ENCODE data around the gene PYDC2. TPM values are rescaled to one million over a fixed set of nuclear protein-coding genes. Genes with fewer than 3 reads are reported as not detected.

Gene PYDC2
- total RNA-seq, 4 donors from 2014 or later, result not detected

DNA sequence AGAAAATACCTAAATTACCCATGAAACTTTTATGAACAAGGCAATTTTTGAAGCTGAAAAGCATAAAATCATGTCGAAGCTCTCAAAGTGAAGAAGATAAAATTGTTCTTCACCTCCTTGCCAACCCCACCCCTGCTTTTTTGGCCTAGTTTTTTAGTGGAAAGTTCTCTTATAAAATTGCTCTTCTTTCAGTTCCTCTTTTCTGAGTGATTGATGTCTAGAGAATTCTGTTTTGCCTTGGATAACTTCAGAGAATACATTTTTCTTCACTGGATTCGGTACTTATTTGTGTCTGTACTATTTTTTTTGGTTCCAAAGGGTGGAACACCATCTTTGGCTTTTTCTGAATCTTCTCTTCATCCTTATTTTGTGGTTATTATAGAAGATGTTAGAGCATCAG, 25.0 kb upstream of the PYDC2 start:
- TF ChIP-seq, protein P1, sequence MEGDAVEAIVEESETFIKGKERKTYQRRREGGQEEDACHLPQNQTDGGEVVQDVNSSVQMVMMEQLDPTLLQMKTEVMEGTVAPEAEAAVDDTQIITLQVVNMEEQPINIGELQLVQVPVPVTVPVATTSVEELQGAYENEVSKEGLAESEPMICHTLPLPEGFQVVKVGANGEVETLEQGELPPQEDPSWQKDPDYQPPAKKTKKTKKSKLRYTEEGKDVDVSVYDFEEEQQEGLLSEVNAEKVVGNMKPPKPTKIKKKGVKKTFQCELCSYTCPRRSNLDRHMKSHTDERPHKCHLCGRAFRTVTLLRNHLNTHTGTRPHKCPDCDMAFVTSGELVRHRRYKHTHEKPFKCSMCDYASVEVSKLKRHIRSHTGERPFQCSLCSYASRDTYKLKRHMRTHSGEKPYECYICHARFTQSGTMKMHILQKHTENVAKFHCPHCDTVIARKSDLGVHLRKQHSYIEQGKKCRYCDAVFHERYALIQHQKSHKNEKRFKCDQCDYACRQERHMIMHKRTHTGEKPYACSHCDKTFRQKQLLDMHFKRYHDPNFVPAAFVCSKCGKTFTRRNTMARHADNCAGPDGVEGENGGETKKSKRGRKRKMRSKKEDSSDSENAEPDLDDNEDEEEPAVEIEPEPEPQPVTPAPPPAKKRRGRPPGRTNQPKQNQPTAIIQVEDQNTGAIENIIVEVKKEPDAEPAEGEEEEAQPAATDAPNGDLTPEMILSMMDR (IDR thresholded peaks at IDR 0.05; ENCODE audit: low read depth), result no peak

DNA sequence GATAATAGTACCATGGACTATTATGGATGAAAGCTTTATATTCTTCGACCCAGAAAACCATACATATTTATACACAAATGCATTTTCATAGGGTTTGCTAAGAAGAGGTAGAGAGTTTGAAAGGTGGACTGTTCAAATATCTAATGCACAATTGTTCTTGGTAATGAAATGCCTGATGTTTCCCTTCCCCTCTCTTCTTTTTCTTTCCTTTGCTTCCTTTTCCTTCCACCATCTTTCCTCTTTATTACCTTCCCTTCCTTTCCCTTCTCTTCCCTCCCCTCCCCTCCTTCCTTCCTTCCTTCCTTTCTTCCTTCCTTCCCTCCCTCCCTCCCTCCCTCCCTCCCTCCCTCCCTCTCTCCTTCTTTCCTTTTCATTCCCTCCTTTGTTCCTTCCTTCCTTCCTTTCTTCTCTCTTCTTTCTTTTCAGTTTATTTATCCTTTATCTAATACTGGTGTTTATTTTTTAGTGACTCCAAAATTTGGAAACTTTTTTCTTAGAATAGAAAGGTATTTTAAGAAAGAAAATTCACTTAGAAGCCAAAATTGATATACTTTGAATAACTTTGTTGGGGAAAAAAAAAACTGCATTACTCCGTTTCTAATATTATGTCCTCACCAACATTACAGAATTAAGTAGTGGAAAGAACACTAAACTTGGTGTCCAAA, 22.7 kb upstream of the PYDC2 start:
- TF ChIP-seq, protein P1 (IDR thresholded peaks at IDR 0.05; ENCODE audit: low read depth), result no peak

DNA sequence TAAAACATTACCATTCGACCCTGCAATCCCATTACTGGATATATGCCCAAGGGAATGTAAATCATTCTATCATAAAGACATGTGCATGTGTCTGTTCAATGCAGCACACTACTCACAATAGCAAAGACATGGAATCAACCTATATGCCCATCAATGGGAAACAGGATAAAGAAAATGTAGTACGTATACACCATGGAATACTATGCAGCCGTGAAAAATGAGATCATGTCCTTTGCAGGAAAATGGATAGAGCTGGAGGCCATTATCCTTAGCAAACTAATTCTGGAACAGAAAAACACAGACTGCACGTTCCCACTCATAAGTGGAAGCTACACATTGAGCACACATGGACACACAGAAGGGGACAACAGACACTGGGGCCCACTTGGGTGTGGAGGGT, 20.4 kb upstream of the PYDC2 start:
- TF ChIP-seq, protein P1 (IDR thresholded peaks at IDR 0.05; ENCODE audit: low read depth), result no peak

DNA sequence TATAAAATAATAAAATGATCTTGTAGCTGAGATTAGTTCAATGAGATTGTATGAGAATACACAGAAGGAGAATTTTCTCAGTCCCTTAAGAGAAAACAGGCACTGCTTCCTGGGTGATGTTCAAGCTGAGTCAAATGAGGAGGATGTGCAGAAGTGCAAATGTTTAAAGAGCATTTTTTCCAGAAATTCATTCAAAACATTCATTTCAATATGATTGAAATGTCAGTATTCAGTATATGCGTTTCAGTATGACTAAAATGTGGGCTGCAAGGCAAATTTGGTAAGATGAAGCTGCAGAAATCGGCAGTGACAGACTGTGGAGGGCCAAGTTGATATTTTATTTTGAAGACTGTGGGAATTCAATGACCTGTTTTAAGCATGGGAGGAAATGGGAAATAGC, 19.3 kb upstream of the PYDC2 start:
- TF ChIP-seq, protein P1 (IDR thresholded peaks at IDR 0.05; ENCODE audit: low read depth), result no peak

DNA sequence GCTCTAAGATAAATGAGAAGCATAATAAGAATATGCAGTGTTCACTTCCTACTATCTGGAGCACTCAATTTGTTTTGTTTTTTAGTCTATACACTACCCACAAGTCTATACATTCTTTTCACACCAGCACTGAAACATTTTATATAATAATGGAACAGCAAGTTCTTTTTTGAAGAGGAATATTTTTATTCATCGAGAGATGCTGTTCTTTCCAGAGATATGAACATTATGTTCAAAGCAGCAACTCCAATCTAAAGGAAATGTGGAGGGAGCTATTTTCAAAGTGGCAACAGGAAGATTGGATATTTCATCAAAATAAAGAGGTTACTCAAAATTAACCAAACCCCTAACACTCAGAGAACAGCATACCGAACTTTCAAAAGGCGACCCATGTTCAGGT, 16.4 kb upstream of the PYDC2 start:
- TF ChIP-seq, protein P1 (IDR thresholded peaks at IDR 0.05; ENCODE audit: low read depth), result no peak

DNA sequence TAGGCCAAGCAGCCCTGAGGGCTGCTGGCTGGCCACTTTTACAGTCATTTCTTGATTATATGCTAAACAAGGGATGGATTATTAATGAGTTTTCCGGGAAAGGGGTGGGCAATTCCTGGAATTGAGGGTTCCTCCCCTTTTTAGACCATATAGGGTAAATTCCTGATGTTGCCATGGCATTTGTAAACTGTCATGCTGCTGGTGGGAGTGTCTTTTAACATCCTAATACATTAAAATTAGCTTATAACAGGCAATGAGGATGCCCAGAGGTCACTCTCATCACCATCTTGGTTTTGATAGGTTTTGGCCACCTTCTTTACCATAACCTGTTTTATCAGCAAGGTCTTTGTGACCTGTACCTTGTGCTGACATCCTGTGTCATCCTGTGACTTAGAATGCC, 11.7 kb upstream of the PYDC2 start:
- TF ChIP-seq, protein P1 (IDR thresholded peaks at IDR 0.05; ENCODE audit: low read depth), result no peak

DNA sequence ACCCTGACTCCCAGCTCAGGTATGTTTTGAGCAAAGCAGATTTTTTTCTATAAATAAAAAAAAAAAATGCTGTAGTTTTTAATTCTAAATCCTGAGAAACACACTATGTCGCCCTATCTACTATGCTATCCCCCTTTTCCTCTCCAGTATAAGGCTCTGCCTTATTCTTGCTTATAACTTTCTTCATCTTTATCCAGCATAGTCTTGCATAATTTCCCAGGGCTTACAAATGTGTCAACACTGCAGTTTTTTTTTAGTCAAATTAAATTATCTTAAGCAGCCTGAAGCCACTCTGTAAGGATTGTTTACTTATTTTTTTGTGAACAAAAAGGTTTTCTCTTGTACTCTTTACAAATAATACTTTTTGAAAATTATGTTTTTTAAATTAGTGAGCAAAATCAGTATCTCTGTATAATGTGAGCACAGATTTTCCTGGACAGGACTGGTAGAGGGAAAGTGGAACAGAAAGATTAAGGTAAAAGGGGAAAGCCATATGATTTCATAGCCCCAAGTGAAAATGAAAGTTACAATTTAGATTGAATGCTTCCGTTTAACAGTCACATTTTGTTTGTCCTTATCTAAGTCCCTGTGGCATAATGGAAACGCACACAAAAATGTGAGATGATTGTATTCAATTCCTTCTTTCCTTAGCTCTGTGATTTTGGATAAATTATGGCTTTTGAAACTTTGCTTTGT, 5.6 kb upstream of the PYDC2 start:
- TF ChIP-seq, protein P1 (IDR thresholded peaks at IDR 0.05; ENCODE audit: low read depth), result no peak
